ENCODE data around the gene RAMP3.

DNA sequence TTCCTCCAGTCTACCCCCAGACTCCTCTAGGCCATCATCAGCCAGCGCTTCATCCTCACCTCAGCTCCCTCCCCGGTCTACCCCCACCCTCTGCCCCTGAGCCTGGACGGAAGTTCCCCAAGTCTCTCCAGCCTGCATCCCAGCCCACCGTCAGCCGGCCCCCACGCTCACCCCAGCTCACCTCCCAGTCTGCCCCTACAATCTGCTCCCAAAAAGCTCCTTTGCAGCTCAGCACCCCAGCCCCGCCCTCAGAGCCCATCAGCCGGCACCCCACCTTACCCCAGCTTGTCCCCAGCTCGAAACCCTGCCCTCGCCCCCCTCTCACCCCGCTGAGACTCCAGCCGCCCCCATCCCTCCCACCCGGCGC lies 322 bp upstream of the RAMP3 start:
- TF ChIP-seq, protein P1, sequence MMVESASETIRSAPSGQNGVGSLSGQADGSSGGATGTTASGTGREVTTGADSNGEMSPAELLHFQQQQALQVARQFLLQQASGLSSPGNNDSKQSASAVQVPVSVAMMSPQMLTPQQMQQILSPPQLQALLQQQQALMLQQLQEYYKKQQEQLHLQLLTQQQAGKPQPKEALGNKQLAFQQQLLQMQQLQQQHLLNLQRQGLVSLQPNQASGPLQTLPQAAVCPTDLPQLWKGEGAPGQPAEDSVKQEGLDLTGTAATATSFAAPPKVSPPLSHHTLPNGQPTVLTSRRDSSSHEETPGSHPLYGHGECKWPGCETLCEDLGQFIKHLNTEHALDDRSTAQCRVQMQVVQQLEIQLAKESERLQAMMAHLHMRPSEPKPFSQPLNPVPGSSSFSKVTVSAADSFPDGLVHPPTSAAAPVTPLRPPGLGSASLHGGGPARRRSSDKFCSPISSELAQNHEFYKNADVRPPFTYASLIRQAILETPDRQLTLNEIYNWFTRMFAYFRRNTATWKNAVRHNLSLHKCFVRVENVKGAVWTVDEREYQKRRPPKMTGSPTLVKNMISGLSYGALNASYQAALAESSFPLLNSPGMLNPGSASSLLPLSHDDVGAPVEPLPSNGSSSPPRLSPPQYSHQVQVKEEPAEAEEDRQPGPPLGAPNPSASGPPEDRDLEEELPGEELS (CRISPR knock-in tag; IDR thresholded peaks at IDR 0.05; ENCODE audit: borderline replicate concordance): no peak
- TF ChIP-seq, protein P2, sequence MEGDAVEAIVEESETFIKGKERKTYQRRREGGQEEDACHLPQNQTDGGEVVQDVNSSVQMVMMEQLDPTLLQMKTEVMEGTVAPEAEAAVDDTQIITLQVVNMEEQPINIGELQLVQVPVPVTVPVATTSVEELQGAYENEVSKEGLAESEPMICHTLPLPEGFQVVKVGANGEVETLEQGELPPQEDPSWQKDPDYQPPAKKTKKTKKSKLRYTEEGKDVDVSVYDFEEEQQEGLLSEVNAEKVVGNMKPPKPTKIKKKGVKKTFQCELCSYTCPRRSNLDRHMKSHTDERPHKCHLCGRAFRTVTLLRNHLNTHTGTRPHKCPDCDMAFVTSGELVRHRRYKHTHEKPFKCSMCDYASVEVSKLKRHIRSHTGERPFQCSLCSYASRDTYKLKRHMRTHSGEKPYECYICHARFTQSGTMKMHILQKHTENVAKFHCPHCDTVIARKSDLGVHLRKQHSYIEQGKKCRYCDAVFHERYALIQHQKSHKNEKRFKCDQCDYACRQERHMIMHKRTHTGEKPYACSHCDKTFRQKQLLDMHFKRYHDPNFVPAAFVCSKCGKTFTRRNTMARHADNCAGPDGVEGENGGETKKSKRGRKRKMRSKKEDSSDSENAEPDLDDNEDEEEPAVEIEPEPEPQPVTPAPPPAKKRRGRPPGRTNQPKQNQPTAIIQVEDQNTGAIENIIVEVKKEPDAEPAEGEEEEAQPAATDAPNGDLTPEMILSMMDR (IDR thresholded peaks at IDR 0.05 in 2 of 3, conservative IDR thresholded peaks at IDR 0.05 in 1 of 3; ENCODE audit: insufficient read depth in 2 of 3, low read depth in 1 of 3, low read length in 3 of 3): no peak
- no peak for TF ChIP-seq RAD51 (IDR thresholded peaks at IDR 0.05; ENCODE audit: borderline replicate concordance, low read depth)
- TF ChIP-seq ZBTB8A (IDR thresholded peaks at IDR 0.05; ENCODE audit: partially characterized antibody): no peak
- TF ChIP-seq SP1 (CRISPR knock-in tag; IDR thresholded peaks at IDR 0.05): no peak
- TF ChIP-seq RBM34 (IDR thresholded peaks at IDR 0.05; ENCODE audit: borderline replicate concordance, insufficient read depth, low read length): no peak
- TF ChIP-seq, protein P3, sequence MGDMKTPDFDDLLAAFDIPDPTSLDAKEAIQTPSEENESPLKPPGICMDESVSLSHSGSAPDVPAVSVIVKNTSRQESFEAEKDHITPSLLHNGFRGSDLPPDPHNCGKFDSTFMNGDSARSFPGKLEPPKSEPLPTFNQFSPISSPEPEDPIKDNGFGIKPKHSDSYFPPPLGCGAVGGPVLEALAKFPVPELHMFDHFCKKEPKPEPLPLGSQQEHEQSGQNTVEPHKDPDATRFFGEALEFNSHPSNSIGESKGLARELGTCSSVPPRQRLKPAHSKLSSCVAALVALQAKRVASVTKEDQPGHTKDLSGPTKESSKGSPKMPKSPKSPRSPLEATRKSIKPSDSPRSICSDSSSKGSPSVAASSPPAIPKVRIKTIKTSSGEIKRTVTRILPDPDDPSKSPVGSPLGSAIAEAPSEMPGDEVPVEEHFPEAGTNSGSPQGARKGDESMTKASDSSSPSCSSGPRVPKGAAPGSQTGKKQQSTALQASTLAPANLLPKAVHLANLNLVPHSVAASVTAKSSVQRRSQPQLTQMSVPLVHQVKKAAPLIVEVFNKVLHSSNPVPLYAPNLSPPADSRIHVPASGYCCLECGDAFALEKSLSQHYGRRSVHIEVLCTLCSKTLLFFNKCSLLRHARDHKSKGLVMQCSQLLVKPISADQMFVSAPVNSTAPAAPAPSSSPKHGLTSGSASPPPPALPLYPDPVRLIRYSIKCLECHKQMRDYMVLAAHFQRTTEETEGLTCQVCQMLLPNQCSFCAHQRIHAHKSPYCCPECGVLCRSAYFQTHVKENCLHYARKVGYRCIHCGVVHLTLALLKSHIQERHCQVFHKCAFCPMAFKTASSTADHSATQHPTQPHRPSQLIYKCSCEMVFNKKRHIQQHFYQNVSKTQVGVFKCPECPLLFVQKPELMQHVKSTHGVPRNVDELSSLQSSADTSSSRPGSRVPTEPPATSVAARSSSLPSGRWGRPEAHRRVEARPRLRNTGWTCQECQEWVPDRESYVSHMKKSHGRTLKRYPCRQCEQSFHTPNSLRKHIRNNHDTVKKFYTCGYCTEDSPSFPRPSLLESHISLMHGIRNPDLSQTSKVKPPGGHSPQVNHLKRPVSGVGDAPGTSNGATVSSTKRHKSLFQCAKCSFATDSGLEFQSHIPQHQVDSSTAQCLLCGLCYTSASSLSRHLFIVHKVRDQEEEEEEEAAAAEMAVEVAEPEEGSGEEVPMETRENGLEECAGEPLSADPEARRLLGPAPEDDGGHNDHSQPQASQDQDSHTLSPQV (IDR thresholded peaks at IDR 0.05): no peak
- no peak for TF ChIP-seq POLR2A (conservative IDR thresholded peaks at IDR 0.05)
- no peak for TF ChIP-seq GTF2F1 (IDR thresholded peaks at IDR 0.05; ENCODE audit: low read depth, low read length)
- no peak for TF ChIP-seq FOXA3 (CRISPR knock-in tag; conservative IDR thresholded peaks at IDR 0.05 in 1 of 2, IDR thresholded peaks at IDR 0.05 in 1 of 2)
- no peak for TF ChIP-seq CXXC5 (CRISPR knock-in tag; IDR thresholded peaks at IDR 0.05)
- no peak for TF ChIP-seq NBN (IDR thresholded peaks at IDR 0.05; ENCODE audit: low read depth)
- TF ChIP-seq, protein P4, sequence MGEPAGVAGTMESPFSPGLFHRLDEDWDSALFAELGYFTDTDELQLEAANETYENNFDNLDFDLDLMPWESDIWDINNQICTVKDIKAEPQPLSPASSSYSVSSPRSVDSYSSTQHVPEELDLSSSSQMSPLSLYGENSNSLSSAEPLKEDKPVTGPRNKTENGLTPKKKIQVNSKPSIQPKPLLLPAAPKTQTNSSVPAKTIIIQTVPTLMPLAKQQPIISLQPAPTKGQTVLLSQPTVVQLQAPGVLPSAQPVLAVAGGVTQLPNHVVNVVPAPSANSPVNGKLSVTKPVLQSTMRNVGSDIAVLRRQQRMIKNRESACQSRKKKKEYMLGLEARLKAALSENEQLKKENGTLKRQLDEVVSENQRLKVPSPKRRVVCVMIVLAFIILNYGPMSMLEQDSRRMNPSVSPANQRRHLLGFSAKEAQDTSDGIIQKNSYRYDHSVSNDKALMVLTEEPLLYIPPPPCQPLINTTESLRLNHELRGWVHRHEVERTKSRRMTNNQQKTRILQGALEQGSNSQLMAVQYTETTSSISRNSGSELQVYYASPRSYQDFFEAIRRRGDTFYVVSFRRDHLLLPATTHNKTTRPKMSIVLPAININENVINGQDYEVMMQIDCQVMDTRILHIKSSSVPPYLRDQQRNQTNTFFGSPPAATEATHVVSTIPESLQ (CRISPR knock-in tag; IDR thresholded peaks at IDR 0.05): no peak
